HG02798 (cell line): ENCODE measurements around the gene PODXL.
A peak's percentile ranks its signal among the peaks of the same experiment; 100 is the strongest.
"Not testable (repeated sequence)": the region's sequence is repeated elsewhere in the genome, so short reads cannot be mapped to it uniquely, and the experiment has no call there.

Source experiments
- ATAC-seq: cut with Tn5 transposase; IDR thresholded peaks from one replicate; pipeline ENCODE4 v1.9.1; 2021; ENCODE audit warnings: mild to moderate bottlenecking; ENCODE audit not compliant: unreplicated experiment, poor library complexity

PODXL gene

DNA sequence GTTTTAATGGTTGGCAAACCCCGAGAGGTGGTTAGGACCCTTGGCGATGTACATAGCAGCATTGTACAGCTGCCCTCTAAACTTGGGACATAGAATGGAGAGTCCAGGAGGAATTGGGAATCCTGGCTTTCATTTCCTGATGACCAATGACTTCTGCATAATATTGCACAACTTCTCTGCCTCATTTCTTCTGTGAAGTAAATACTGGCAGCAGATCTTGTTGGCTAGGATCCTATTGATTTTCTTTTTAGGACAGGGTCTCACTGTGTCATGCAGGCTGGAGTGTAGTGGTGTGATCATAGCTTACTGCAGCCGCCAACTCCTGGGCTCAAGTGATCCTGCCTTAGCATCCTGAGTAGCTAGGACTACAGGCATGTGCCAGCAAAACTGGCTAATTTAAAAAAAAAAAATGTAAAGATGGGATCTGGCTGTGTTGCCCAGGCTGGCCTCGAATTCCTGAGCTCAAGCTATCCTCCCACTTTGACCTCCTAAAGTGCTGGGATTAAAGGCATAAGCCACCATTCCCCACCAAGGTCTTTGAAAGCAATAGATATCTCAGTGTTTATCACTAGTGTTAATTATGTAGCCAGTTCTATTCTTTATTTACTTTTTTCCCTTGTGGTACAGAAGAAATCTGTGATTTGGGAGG lies 58.1 kb downstream of the PODXL start:
- ATAC-seq, result no peak

DNA sequence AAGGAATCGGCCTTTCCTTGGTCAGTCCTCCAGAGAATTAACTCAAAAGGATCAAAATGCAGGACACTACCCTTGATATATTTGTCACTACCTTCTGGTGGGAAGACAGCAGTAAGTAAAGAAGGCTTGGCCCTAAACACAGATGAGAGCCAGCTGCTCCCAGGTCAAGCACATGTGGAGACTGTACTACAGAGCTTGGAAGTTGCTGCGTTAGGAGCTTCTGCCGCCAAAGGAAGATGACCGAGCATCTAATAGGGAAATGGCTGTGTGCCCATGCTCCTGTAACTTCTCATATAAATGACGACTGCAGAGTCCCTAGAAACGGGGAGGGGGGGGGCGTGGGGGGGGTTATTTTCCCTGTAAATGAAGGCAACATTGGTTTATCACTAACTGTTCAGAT lies 59.0 kb downstream of the PODXL start:
- no peak for ATAC-seq

DNA sequence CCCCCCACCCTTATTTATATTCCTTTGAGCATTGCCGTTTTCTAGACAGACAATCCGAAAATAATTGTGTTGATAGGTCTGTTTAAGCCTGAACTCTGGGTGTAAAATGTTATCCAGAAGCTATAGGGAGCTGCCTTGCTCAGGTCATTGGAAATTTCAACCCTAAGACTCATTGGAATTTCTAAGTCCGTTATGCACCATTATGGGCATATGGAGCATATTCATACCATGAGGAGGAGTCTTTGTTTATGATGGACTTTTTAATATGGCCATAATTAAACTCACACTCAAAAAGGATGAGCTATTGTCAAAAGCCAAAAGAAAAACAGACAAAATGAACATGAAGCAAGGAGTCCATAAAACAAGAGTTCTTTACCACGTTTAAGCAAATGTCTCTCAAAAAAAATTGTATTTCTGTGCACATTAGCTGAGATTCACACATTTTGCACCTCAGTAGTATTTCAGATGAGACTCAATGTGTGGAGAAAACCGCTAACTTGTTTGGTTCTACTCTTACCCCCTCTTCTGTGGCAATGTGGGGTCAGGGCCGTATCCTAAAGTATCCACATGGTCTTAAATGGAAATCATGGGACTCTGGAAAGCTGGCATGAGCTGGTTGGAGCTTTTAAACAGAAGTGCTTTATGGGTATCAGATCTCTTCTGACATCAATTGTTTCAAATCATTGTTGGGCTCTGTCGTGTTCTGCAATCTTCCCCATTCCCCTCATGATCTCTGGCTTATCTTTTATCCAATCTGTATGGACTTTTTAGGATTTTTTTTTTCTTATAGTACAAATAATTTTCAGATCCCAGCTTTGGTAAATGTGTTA lies 60.5 kb downstream of the PODXL start:
- no peak for ATAC-seq

DNA sequence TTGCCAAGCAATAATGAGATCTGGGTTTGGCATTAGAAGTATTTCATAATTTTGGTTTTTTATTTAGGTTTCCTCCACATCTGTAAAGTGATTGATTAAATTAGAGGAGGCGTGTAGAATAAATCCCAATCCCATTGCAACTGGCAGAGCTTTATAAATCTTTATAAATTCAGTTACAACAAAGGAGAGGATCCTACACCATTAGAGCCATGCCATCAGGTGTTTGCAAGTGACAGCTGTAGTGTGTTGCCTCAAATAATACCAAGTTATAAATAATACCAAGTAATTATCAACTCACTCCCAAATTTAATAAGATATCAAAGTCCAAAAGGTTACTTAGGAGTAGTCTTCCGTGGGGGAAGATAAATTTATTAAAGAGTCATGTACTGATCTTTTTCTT lies 62.2 kb downstream of the PODXL start:
- no peak for ATAC-seq

DNA sequence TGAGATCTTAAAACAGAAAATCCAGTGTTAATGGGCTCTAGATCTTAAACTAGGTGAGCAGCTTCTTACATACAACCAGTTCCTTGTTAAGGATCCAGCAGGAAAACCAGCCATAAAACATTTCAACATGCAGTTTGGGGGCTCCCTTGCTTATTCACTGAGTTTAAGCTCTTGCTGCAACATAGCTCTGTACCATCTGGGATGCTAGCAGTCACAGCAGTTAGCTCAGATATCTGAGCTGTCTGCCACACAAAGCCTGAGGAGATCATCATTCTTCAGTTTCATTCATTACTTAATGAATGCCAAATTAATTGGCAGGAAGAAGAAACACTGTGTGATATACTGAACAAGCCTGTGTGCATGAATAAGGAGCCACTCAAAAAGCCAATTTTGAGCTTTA lies 62.8 kb downstream of the PODXL start:
- ATAC-seq, result no peak

DNA sequence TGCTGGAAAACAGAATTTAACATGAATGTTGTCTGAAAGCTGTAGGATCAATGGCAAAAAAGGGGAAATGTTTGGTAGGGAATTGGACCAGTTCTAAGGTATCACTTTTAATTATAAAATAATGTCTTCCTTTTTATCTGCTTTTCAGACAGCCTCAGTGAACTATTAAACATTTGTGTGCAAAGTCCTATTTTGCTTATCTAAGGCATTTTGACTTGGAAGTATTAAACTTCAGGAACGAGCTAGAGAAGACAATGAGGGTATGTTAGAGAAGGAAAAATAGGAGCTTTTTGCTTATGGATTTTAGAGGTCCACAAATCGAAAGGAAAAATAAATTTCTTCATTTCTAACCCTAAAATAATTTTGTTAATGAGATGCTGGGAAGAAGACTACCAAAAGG lies 63.3 kb downstream of the PODXL start:
- ATAC-seq, result no peak

DNA sequence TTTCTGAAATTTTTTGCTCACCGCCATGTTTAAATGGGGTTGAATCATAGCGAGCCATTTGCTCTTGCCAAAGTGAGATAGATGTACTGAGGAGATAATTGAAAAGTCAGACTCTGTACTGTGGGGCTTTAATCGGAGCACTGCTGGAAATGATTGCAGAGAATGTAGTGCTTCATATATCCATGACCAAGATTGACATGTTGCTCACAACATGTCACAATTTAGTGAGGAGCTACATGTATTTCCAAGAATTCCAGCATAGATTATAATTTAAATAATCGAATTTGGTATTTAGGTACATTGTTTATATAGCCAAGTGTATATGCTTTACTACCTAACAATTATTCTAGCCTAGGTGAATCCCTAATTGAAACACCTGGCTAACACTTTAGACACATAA lies 66.5 kb downstream of the PODXL start:
- no peak for ATAC-seq

DNA sequence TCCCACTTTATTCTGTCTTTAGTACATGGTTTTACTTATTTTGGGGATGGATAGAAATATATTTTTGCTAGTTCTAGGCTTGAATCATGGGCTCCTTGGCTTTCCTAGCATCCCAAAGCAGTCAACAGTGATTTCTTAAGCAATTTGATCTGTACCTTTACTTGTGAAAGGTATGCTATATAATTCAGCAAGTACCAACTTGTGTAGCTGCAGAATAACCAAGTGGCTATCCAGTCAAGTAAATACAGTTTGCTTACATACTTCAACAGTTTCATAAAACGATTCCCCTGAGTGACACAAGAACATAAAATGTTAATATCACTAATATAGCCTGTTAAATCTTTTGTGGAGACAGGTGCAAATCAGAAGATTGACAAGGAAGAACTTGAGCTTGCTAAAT lies 67.2 kb downstream of the PODXL start:
- no peak for ATAC-seq

DNA sequence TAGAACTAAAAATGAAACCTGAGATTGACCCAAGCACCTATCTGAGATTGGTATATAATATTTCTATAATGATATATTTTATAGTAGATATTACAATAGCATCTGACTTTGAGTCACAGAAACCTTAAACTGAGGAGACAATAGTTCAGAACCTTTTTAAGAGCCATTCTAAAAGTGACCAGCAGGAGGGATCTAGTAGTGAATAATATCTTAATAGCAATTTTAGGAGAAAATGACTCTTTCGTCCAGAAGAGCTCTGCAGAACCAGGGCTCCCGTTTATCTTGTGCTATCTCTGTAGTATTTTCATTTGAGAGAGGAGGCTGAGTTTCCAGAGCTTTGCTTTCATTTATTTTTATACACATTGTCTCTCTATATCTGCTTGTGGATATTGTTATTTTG lies 68.1 kb downstream of the PODXL start:
- ATAC-seq, result no peak

DNA sequence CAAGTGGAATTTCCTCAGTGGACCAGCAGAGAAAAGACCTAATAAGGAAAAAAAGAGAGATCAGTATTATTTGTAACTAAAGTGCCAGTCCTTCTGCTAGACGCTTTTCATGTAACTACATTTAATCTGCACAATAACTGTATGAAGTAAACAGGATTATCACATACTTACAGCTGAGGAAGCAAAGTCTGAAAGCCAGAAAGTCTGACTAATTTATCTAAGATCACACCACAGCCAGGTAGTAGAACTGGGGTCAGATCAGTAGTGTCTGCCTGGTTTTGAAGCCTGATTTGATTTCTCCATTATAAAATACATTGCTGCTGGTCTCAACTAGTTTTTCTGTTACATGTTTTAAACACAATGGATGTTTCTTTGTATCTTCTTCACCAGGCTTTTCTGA lies 69.2 kb downstream of the PODXL start:
- ATAC-seq, result no peak

DNA sequence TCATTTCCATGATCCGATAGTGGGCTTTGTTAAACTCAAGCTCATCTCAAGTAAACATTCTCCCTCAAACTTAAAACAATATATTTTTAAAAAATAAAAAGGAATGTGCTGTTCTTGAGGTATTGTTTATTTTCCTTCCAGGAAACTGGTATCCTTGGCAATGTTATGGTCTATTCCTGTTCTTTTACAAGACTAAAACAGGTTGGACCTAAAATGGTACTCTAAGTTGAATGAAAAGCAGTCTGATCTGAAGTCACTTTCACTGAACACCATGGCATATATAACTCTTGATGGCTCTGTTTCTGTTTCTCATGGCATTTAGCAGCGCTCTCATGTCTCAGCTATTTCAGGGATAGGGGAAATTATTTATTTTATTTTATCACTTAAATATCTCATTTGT lies 70.1 kb downstream of the PODXL start:
- no peak for ATAC-seq

DNA sequence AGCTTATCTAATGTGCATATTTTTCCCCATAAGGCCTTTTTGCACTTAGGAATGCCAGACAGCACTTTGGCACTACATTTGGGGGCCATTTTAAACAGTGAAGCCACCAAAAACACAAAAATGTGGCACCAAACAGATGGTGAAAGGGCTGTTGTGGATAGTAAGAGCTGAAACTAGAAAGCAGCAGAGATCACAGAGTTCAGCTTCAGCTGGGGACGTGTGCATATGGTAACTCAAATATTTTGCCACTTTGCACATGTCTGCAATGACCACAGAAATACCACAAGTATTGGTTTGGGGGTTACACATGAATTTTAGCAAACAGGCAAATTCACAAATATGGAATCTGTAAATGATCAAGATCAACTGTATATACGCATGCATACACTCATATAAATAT lies 72.8 kb downstream of the PODXL start:
- peak; percentile 68 for ATAC-seq

DNA sequence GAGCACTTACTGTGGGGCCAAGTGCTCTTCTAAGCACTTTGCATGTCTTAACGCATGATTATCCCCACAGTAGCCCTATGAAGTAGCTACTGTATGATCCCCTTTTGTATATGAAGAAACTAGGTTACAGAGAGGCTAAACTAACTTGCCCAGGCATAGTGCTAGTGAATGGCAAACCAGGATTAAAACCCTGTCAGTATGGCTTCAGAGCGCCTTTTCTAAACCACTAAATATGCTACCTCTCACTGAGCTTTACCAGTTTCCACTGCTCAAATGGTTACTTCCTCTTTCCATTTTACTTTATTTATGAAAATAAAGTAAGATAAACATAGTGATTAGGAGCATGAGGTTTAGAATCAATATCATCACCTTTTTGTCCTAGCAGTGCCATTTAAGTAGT lies 73.6 kb downstream of the PODXL start:
- no peak for ATAC-seq

DNA sequence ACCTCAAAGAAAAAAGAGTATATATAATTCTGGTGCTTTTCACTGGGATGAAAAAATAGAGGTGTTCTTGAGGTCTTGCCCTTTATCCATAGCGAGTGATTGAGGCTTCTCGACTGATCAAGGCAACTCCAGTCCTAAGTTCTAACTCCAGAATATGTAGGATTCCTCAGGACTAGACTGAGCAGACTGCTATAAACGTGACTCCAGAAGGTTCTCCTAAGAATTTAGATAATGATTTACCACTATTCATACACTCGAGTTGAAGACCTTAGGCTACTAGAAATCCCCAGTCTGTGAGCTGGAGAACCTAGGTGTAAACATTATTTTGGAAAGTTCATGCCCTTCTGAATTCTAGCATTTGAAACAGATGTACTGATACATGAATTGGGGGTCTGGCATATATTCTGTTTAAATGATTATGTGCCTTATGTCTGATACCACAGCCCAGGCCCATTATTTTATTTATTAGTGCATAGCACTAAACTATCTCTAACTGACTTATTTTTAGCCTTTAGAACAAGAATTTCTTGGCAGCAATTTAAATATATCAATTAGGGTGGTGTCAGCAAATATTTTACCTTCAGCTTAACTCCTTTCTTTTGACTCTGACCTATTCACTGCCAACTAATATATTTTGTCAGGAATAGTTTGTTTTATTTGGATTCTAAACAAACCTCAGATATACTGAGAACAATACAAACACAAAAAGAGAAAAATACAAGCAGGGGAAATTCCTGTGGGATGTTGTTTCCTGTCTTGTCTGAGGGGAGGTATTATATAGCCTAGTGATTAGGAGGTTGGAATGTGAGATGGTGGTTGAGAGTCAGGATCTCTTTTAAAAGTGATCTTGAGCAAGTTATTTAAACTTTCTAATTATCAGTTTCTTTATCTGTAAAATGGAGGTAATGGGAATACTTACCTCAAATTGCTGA lies 75.8 kb downstream of the PODXL start:
- no peak for ATAC-seq

DNA sequence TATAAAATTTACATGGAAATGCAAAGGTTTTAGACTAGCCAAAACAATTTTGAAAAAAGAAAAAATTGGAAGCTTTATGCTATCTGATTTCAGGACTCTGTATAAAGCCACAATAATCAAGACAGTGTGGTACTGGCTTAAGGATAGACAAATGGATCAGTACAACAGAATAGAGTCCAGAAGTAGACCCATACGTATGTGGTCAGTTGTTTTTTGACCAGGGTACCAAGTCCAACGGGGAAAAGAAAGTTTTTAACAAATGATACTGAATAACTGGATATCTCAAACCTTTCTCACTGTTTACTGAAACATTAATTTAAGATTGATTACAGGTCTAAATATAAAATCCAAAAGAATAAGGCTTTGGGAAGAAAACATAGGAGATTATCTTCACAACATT lies 79.7 kb downstream of the PODXL start:
- no peak for ATAC-seq

DNA sequence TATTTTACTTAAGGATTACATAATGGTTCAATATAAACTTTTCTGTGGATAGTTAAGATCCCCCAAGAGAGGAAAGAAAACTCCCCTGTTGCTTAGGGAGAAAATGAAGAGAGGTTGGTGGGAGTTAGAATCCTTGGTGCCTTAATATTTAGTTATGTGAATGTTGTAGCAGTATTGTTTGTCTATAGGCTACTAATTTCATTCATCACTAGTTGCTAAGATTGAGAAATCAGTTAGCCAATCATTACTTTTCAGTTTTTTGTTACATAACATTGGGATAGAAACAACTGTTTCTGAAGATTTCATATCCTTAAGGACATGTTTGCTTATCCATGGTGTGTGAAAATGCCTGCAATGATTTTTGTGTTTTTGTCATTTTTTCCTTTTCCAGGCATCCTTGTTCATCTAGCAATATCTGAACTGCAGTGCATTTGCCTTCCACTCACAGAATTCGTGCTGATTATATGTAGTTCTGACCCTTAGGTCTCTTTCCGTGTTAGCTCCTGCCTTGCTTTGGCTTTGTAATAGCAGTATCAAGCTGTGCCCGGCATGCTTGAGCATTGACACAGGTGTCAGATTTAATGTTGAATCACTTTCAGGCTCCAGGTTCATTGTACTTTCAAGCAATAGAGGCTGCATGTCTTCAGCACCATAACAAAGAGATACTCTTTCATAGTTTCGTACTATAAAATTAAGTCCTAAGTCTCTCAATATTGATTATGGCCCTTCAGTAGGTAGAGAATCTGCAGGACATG lies 85.0 kb downstream of the PODXL start:
- ATAC-seq, result no peak

DNA sequence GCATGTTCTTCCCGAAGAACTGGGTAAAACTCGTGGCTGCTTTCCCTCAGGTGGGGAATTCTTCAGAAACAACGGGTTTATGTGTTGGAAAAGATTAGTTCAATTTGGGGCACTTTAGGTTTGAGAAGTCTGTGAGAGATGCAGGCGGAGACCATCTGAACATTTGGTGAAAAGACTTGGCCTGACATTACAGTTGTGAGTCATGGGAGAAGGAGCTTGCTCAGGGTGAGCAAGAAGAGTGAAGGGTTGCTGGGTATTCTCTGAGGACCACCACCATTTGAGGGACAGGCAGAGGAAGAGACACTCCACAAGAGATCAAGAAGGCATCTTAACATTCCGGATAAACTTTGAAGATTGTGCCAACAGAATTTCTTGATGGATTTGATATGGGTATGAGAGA lies 88.6 kb downstream of the PODXL start:
- ATAC-seq, result no peak

DNA sequence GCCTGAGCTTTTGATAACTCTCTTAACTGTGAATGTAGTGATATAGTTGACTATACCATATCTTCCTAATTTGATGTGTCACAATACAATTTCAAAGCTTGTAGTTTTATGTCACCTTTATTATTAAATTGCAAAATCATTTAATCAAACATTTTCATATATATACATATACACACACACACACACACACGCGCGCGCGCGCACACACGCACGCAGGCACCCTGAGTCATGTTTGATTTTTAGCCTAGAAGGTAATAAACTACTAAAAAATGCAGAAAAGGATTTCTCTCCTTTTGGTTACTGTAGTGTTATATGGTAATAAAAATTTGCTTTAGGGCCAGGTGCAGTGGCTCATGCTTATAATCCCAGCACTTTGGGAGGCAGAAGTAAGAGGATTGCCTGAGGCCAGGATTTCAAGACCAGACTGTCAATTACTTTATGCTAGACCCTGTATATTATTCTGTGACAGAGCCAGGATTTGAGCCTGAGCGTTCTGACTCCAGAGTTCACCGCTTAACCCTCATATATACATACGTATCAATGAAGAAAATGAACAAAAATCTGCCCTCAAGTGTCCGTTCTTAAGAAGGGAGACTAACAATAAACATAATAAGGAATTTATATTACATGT lies 89.6 kb downstream of the PODXL start:
- no peak for ATAC-seq

DNA sequence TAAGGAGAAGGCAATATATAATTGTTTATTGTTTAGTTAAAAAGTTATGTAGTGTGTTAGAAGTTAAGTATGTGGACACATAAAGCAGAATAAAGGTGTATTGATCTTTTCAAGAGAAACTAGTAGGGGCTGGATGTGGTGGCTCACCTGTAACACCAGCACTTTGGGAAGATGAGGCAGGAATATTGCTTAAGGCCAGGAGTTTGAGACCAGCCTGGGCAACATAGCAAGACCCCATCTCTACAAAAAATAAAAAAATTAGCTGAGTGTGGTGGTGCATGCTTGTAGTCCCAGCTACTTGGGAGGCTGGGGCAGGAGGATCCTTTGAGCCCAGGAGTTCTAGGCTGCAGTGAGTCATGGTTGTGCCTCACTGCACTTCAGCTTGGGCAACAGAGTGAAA lies 93.7 kb downstream of the PODXL start:
- not testable (repeated sequence) for ATAC-seq

DNA sequence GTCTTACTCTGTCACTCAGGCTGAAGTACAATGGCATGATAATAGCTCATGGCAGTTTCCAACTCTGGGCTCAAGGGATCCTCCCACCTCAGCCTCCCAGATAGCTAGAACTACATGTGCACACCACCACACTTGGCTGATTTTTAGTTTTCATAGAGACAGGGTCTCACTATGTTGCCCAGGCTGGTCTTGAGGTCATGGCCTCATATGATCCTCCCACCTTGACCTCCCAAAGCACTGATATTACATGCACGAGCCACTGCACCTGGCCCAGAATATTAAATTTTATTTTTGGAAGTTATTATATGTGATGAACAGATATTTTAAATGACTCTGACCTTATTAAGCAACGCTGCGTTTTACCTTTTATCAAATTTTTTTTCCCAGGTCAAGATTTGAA lies 94.4 kb downstream of the PODXL start:
- no peak for ATAC-seq
